A549 (cell line): ENCODE data around the gene SMC6. TPM values are rescaled to one million over a fixed set of nuclear protein-coding genes. Genes with fewer than 3 reads are reported as not detected.

Source experiments
- ATAC-seq, 2 experiments: fragments of 200-7000 bp in 1 of 2; fragments of >200 bp in 1 of 2; cut with Nextera tagmentation in 1 of 2; cut with Tn5 transposase in 1 of 2; 3 replicates each; pipeline versions ENCODE4 v1.8.0 to v1.9.1; 2018 to 2020; ENCODE audit warnings: mild to moderate bottlenecking in 1 of 2, moderate library complexity in 1 of 2
- CTCF ChIA-PET: fragments of 300-600 bp; sonication (Branson Sonifier 250); formaldehyde crosslinking; extraction: SDS; loops from one replicate; lab custom pipeline; 2021; ENCODE audit warnings: antibody characterized with exemption, inconsistent platforms; lab: Yijun Ruan, JAX
- POLR2A ChIA-PET: fragments of 350-600 bp; formaldehyde crosslinking; extraction: SDS; loops from one replicate; lab custom pipeline; 2021; ENCODE audit warnings: antibody characterized with exemption, inconsistent platforms; lab: Yijun Ruan, JAX
- DNase-seq, 2 experiments: peaks; one replicate each; pipeline versions ENCODE4 v3.0.0 to v3.0.0-alpha.2; 2011 to 2016; ENCODE audit warnings: low read depth in 1 of 2, low spot score in 1 of 2
- FAIRE-seq: peaks from 2 replicates; lab custom pipeline; 2011; peaks lifted over from hg19 to GRCh38; lab: Jason Lieb, UNC
- H3K27ac ChIP-seq, 2 experiments: fragments of >200 bp; sonication (Bioruptor Twin); formaldehyde crosslinking; 3 replicates each; pipeline ENCODE4 v1.5.1; 2016 to 2017
- H3K4me1 ChIP-seq: fragments of >200 bp; sonication (Bioruptor Twin); formaldehyde crosslinking; 3 replicates; pipeline ENCODE4 v1.6.1; 2016
- H3K4me2 ChIP-seq: fragments of >200 bp; sonication (Bioruptor Twin); formaldehyde crosslinking; 3 replicates; pipeline ENCODE4 v1.6.1; 2016
- H3K4me3 ChIP-seq: fragments of >200 bp; sonication (Bioruptor Twin); formaldehyde crosslinking; 3 replicates; pipeline ENCODE4 v1.5.1; 2016
- H3K9me3 ChIP-seq: fragments of >200 bp; sonication (Bioruptor Twin); formaldehyde crosslinking; 3 replicates; pipeline ENCODE4 v1.6.1; 2016
- BHLHE40 ChIP-seq: IDR thresholded peaks from 2 replicates; pipeline ENCODE4 v1.6.1; 2012; ENCODE audit warnings: low read depth, low read length, inconsistent platforms
- CBX2 ChIP-seq: fragments of 200-600 bp; sonication (generic); IDR thresholded peaks from 2 replicates; pipeline ENCODE4 v1.6.1; 2016; ENCODE audit warnings: low read depth, mild to moderate bottlenecking, borderline replicate concordance
- CEBPB ChIP-seq, 2 experiments: fragments of >200 bp in 1 of 2; sonication (Bioruptor Twin) in 1 of 2; formaldehyde crosslinking in 1 of 2; IDR thresholded peaks; 2 replicates each; pipeline ENCODE4 v1.6.1; 2012 to 2016
- EP300 ChIP-seq, 2 experiments: fragments of >200 bp; sonication (Bioruptor Twin); formaldehyde crosslinking; IDR thresholded peaks; 2 replicates in 1 of 2; 3 replicates in 1 of 2; pipeline ENCODE4 v1.6.1; 2016 to 2017
- HEYL ChIP-seq: fragments of 250-450 bp; sonication (Bioruptor Pico); IDR thresholded peaks from 2 replicates; pipeline ENCODE4 v1.8.0; 2021; ENCODE audit warnings: mild to moderate bottlenecking, moderate library complexity
- HOXB5 ChIP-seq: fragments of 250-450 bp; sonication (Bioruptor Pico); IDR thresholded peaks from 2 replicates; pipeline ENCODE4 v1.5.0; 2020; ENCODE audit warnings: mild to moderate bottlenecking, moderate library complexity
- KDM5A ChIP-seq: fragments of 200-600 bp; sonication (generic); IDR thresholded peaks from 2 replicates; pipeline ENCODE4 v1.6.1; 2016; ENCODE audit warnings: antibody characterized with exemption, mild to moderate bottlenecking
- RAD21 ChIP-seq, 2 experiments: fragments of >200 bp in 1 of 2; sonication (Bioruptor Twin) in 1 of 2; formaldehyde crosslinking in 1 of 2; IDR thresholded peaks in 1 of 2; conservative IDR thresholded peaks in 1 of 2; 2 replicates in 1 of 2; 3 replicates in 1 of 2; pipeline ENCODE4 v1.6.1; 2012 to 2018; ENCODE audit warnings: inconsistent platforms in 1 of 2
- RCOR1 ChIP-seq: fragments of 150-350 bp; IDR thresholded peaks from 2 replicates; pipeline ENCODE4 v1.6.1; 2014; ENCODE audit warnings: antibody characterized with exemption, low read length, low read depth
- RNF2 ChIP-seq: fragments of 200-600 bp; sonication (generic); IDR thresholded peaks from 2 replicates; pipeline ENCODE4 v1.6.1; 2016; ENCODE audit warnings: low read depth, mild to moderate bottlenecking, antibody characterized with exemption, moderate library complexity, borderline replicate concordance
- ZNF302 ChIP-seq: fragments of 250-450 bp; sonication (Bioruptor Pico); IDR thresholded peaks from 2 replicates; pipeline ENCODE4 v1.9.0; 2021; ENCODE audit warnings: inconsistent platforms, mild to moderate bottlenecking, moderate library complexity
- WGBS: methylation state at CpG from one replicate; pipeline ENCODE4 v1.1.6; 2017; ENCODE audit errors: missing lambda C conversion rate; 5-methylcytosine and 5-hydroxymethylcytosine counted together
- polyA plus RNA-seq, 4 experiments: library from polyadenylated mRNA; depleted of rRNA in 3 of 4; stranded (reverse); fragments of >200 nt; fragmentation: RNase III in 1 of 4; extraction: RNeasy Plus Mini Kit Qiagen cat#74134 plus additional on column Dnase treatment in 1 of 4; gene quantifications; 2 replicates in 3 of 4; 3 replicates in 1 of 4; pipeline ENCODE4 v1.2.3, GENCODE V29; 2011 to 2017
- TF ChIP-seq, protein P1 (sequence below): fragments of 200-600 bp; sonication (generic); IDR thresholded peaks from 2 replicates; pipeline ENCODE4 v1.6.1; 2016; ENCODE audit warnings: antibody characterized with exemption, mild to moderate bottlenecking, moderate library complexity
- TF ChIP-seq, protein P2 (sequence below): fragments of 150-350 bp; IDR thresholded peaks from 2 replicates; pipeline ENCODE4 v1.6.1; 2014; ENCODE audit warnings: low read depth, mild to moderate bottlenecking, low read length
- TF ChIP-seq, protein P3 (sequence below): fragments of >200 bp; sonication (Bioruptor Twin); formaldehyde crosslinking; IDR thresholded peaks from 3 replicates; pipeline ENCODE4 v1.6.1; 2016
- TF ChIP-seq, protein P4 (sequence below): fragments of 250-450 bp; sonication (Bioruptor Pico); IDR thresholded peaks from 2 replicates; pipeline ENCODE4 v1.5.0; 2020; ENCODE audit warnings: low read depth, mild to moderate bottlenecking, moderate library complexity

SMC6 gene
- polyA plus RNA-seq, 2 of the 4 experiments (the other 2 are of a cell fraction), result 29.9 to 51.6 TPM

DNA sequence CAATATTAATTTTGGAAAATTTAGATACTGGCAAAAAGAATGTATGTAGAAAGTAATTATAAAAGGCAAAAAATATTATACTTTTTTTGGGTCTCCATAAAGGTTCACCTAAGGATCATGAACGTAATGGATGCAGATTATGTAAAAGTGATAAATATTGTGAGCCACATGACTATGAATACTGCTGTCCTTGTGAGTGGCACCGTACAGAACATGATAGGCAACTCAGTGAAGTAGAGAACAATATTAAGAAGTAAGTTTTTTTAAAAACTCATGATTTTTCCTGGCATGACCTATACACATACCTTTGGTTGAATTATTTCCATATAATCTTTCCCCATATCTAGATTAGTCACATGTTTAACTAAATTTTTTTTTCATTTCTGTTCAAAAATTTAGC is 18.9 kb upstream of the SMC6 start (continued):
- TF ChIP-seq, protein P1, sequence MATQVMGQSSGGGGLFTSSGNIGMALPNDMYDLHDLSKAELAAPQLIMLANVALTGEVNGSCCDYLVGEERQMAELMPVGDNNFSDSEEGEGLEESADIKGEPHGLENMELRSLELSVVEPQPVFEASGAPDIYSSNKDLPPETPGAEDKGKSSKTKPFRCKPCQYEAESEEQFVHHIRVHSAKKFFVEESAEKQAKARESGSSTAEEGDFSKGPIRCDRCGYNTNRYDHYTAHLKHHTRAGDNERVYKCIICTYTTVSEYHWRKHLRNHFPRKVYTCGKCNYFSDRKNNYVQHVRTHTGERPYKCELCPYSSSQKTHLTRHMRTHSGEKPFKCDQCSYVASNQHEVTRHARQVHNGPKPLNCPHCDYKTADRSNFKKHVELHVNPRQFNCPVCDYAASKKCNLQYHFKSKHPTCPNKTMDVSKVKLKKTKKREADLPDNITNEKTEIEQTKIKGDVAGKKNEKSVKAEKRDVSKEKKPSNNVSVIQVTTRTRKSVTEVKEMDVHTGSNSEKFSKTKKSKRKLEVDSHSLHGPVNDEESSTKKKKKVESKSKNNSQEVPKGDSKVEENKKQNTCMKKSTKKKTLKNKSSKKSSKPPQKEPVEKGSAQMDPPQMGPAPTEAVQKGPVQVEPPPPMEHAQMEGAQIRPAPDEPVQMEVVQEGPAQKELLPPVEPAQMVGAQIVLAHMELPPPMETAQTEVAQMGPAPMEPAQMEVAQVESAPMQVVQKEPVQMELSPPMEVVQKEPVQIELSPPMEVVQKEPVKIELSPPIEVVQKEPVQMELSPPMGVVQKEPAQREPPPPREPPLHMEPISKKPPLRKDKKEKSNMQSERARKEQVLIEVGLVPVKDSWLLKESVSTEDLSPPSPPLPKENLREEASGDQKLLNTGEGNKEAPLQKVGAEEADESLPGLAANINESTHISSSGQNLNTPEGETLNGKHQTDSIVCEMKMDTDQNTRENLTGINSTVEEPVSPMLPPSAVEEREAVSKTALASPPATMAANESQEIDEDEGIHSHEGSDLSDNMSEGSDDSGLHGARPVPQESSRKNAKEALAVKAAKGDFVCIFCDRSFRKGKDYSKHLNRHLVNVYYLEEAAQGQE, result no peak
- TF ChIP-seq BHLHE40 (no peak), KDM5A (no peak)

DNA sequence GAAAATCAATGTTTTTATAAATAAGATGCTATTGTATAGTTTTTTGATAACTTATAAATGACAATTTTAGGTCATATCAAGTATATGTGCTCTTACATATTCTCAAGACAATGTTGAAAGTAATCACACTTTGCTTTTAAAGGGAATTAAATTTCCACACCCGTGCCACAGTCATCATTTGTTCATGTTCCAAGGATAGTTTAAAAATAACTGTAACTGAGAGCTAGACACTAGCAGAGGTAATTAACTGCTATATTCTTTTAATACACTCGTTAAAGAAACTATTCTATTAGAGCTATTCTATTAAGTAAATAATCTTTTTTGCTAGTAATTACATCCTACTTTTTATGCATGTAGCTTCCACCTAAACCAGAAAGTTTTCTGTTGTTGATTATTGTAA is 18.3 kb upstream of the SMC6 start:
- FAIRE-seq, result no peak
- CTCF ChIA-PET, result interaction anchor here (1.0 kb wide), 1 partner anchor 18 kb away, joined by 3 read pairs; no protein-coding TSS in a partner anchor
- Histone ChIP-seq H3K9me3 (no peaks in the 10 kb centered on the region), H3K4me2 (no peak overlapping the region), H3K4me1 (no peaks in the 10 kb centered on the region), H3K27ac (no peak overlapping the region), H3K4me3 (no peak overlapping the region)
- WGBS, result 89% methylated on average over 2 of the region's 2 CpGs
- ATAC-seq, result no peak
- no peak for TF ChIP-seq RAD21 (conservative IDR thresholded peaks at IDR 0.05 in 1 of 2, IDR thresholded peaks at IDR 0.05 in 1 of 2)
- no peak for TF ChIP-seq RNF2
- no peak for TF ChIP-seq EP300 (IDR thresholded peaks at IDR 0.05)
- TF ChIP-seq, protein P2, sequence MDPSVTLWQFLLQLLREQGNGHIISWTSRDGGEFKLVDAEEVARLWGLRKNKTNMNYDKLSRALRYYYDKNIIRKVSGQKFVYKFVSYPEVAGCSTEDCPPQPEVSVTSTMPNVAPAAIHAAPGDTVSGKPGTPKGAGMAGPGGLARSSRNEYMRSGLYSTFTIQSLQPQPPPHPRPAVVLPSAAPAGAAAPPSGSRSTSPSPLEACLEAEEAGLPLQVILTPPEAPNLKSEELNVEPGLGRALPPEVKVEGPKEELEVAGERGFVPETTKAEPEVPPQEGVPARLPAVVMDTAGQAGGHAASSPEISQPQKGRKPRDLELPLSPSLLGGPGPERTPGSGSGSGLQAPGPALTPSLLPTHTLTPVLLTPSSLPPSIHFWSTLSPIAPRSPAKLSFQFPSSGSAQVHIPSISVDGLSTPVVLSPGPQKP, result no peak
- TF ChIP-seq, protein P3, sequence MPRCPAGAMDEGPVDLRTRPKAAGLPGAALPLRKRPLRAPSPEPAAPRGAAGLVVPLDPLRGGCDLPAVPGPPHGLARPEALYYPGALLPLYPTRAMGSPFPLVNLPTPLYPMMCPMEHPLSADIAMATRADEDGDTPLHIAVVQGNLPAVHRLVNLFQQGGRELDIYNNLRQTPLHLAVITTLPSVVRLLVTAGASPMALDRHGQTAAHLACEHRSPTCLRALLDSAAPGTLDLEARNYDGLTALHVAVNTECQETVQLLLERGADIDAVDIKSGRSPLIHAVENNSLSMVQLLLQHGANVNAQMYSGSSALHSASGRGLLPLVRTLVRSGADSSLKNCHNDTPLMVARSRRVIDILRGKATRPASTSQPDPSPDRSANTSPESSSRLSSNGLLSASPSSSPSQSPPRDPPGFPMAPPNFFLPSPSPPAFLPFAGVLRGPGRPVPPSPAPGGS, result no peak
- TF ChIP-seq, protein P4, sequence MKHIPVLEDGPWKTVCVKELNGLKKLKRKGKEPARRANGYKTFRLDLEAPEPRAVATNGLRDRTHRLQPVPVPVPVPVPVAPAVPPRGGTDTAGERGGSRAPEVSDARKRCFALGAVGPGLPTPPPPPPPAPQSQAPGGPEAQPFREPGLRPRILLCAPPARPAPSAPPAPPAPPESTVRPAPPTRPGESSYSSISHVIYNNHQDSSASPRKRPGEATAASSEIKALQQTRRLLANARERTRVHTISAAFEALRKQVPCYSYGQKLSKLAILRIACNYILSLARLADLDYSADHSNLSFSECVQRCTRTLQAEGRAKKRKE (CRISPR knock-in tag), result no peak
- TF ChIP-seq CBX2, result no peak
- no peak for TF ChIP-seq HEYL
- TF ChIP-seq KDM5A, result no peak
- no peak for TF ChIP-seq RCOR1
- TF ChIP-seq HOXB5 (CRISPR knock-in tag), result no peak
- DNase-seq, result no peak
- POLR2A ChIA-PET, result no interaction called here

DNA sequence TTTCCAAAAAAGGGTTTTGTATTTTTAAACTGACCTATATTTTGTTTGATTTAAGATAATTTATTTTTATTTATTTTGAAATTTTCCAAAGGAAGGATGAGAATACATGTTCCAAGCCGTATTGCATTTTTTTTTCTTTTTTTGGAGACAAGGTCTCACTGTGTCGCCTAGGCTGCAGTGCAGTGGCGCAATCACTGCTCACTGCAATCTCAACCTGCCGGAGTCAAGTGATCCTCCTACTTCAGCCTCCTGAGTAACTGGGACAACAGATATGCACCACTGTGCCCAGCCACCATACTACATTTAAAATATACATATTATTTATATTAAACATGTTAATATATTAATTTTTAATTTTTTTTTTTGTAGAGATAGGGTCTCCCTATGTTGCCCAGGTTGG is 15.3 kb upstream of the SMC6 start:
- Histone ChIP-seq H3K4me2 (no peak overlapping the region), H3K4me3 (no peak overlapping the region), H3K9me3 (no peaks in the 10 kb centered on the region), H3K4me1 (peaks cover 13% of the 10 kb centered on the region), H3K27ac (no peak overlapping the region)
- 95% methylated on average over 4 of the region's 4 CpGs for WGBS
- TF ChIP-seq ZNF302 (CRISPR knock-in tag), result no peak
- 0 out of 4 replicates have a peak, but pooled peaks of 1 of the 2 experiments have one; percentile 23 for TF ChIP-seq CEBPB (IDR thresholded peaks at IDR 0.05)
- DNase-seq, result no peak
- POLR2A ChIA-PET, result no interaction called here
- CTCF ChIA-PET, result interaction anchor here (1.7 kb wide), 1 partner anchor 11 kb away, joined by 5 read pairs; no protein-coding TSS in a partner anchor
- FAIRE-seq, result no peak
- ATAC-seq, result no peak
